HEK293 (cell line): Measurements from ENCODE around the gene ARF3.
A peak's percentile ranks its signal among the peaks of the same experiment; 100 is the strongest.

Experiments used
- CTCF ChIA-PET: fragments of 350-600 bp; formaldehyde crosslinking; extraction: SDS; loops from one replicate; lab custom pipeline; 2021; ENCODE audit warnings: antibody characterized with exemption; lab: Yijun Ruan, JAX
- POLR2A ChIA-PET: fragments of 300-600 bp; formaldehyde crosslinking; extraction: SDS; loops from one replicate; lab custom pipeline; 2020; ENCODE audit warnings: antibody characterized with exemption, inconsistent platforms; lab: Yijun Ruan, JAX
- H3K27ac ChIP-seq: fragments of 200-500 bp; sonication (Bioruptor generic); 2 replicates; pipeline ENCODE4 v1.5.1; 2014; ENCODE audit warnings: low read depth, low read length, control low read depth, inconsistent platforms; ENCODE audit errors: extremely low read depth
- H3K36me3 ChIP-seq, 2 experiments: fragments of 200-500 bp in 1 of 2; sonication (Bioruptor generic) in 1 of 2; 1 replicate in 1 of 2; 2 replicates in 1 of 2; pipeline ENCODE4 v1.5.1; 2014 to 2017; ENCODE audit warnings: inconsistent platforms in 2 of 2, low read length in 2 of 2; ENCODE audit not compliant: control insufficient read depth in 2 of 2, insufficient read depth in 1 of 2
- H3K4me1 ChIP-seq: fragments of 200-500 bp; sonication (Bioruptor generic); 2 replicates; pipeline ENCODE4 v1.5.1; 2014; ENCODE audit warnings: mild to moderate bottlenecking, low read length, inconsistent platforms; ENCODE audit not compliant: control insufficient read depth, insufficient read depth
- H3K4me3 ChIP-seq: 2 replicates; pipeline ENCODE4 v1.5.1; 2011; ENCODE audit warnings: low read depth, mild to moderate bottlenecking, control low read depth, low read length, moderate library complexity
- H3K9me3 ChIP-seq: fragments of 200-500 bp; sonication (Bioruptor generic); 2 replicates; pipeline ENCODE4 v1.5.1; 2014; ENCODE audit warnings: low read depth, low read length, inconsistent platforms; ENCODE audit not compliant: control insufficient read depth, insufficient read depth
- EGR2 ChIP-seq: fragments of 450-650 bp; formaldehyde crosslinking; IDR thresholded peaks from 2 replicates; pipeline ENCODE4 v1.5.1; 2016; ENCODE audit warnings: low read depth, missing biosample characterization, missing genetic modification characterization
- HOXD13 ChIP-seq: sonication (generic); formaldehyde crosslinking; IDR thresholded peaks from 2 replicates; pipeline ENCODE4 v1.8.0; 2022; ENCODE audit warnings: missing genetic modification reagents, borderline replicate concordance
- MZF1 ChIP-seq: fragments of 450-650 bp; formaldehyde crosslinking; IDR thresholded peaks from 2 replicates; pipeline ENCODE4 v1.5.1; 2017; ENCODE audit warnings: missing biosample characterization, missing genetic modification characterization, borderline replicate concordance
- YY2 ChIP-seq: fragments of 450-650 bp; formaldehyde crosslinking; IDR thresholded peaks from 2 replicates; pipeline ENCODE4 v1.5.1; 2016; ENCODE audit warnings: missing biosample characterization, missing genetic modification characterization
- ZBTB26 ChIP-seq: fragments of 450-650 bp; formaldehyde crosslinking; optimal IDR thresholded peaks from 2 replicates; pipeline ENCODE3; 2016; ENCODE audit warnings: missing biosample characterization, mild to moderate bottlenecking, missing genetic modification characterization
- ZFP37 ChIP-seq: fragments of 450-650 bp; formaldehyde crosslinking; IDR thresholded peaks from 2 replicates; pipeline ENCODE4 v1.5.1; 2016; ENCODE audit warnings: missing biosample characterization, missing genetic modification characterization
- ZFP41 ChIP-seq: fragments of 450-650 bp; formaldehyde crosslinking; IDR thresholded peaks from 2 replicates; pipeline ENCODE4 v1.5.1; 2016; ENCODE audit warnings: missing biosample characterization, missing genetic modification characterization, borderline replicate concordance
- ZIC2 ChIP-seq: fragments of 450-650 bp; formaldehyde crosslinking; IDR thresholded peaks from 2 replicates; pipeline ENCODE4 v1.5.1; 2016; ENCODE audit warnings: missing biosample characterization, missing genetic modification characterization
- ZNF121 ChIP-seq: fragments of 450-650 bp; formaldehyde crosslinking; IDR thresholded peaks from 2 replicates; pipeline ENCODE4 v1.5.1; 2016; ENCODE audit warnings: missing biosample characterization, missing genetic modification characterization
- ZNF148 ChIP-seq: fragments of 450-650 bp; formaldehyde crosslinking; IDR thresholded peaks from 2 replicates; pipeline ENCODE4 v1.5.0; 2017; ENCODE audit warnings: missing biosample characterization, missing genetic modification characterization, borderline replicate concordance
- ZNF292 ChIP-seq: fragments of 450-650 bp; formaldehyde crosslinking; IDR thresholded peaks from 2 replicates; pipeline ENCODE4 v1.5.1; 2016; ENCODE audit warnings: low read depth, missing biosample characterization, missing genetic modification characterization, borderline replicate concordance
- ZNF530 ChIP-seq: fragments of 450-650 bp; formaldehyde crosslinking; IDR thresholded peaks from 2 replicates; pipeline ENCODE4 v1.5.1; 2016; ENCODE audit warnings: low read depth, missing biosample characterization, missing genetic modification characterization
- ZNF580 ChIP-seq: fragments of 450-650 bp; formaldehyde crosslinking; IDR thresholded peaks from 2 replicates; pipeline ENCODE4 v1.5.1; 2016; ENCODE audit warnings: missing biosample characterization, missing genetic modification characterization
- ZNF654 ChIP-seq: fragments of 450-650 bp; formaldehyde crosslinking; IDR thresholded peaks from 2 replicates; pipeline ENCODE4 v1.5.1; 2016; ENCODE audit warnings: low read depth, missing biosample characterization, missing genetic modification characterization
- ZNF660 ChIP-seq: fragments of 450-650 bp; IDR thresholded peaks from 2 replicates; pipeline ENCODE4 v1.5.1; 2018; ENCODE audit warnings: missing biosample characterization, mild to moderate bottlenecking, missing genetic modification characterization
- ZNF692 ChIP-seq: fragments of 450-650 bp; formaldehyde crosslinking; IDR thresholded peaks from 2 replicates; pipeline ENCODE4 v1.5.1; 2016; ENCODE audit warnings: missing biosample characterization, missing genetic modification characterization

The ARF3 gene

GRCh38 chr12:48995086-48995879, 38.0 kb upstream of the ARF3 start (continued):
- TF ChIP-seq ZBTB26 (tag by site-specific recombination) (peak; percentile 45), HOXD13 (no peak), ZNF580 (tag by site-specific recombination) (0 out of 2 replicates have a peak, but pooled peaks have one; percentile 40), ZNF654 (tag by site-specific recombination) (peak; percentile 69)

- ChIA-PET CTCF (interaction anchor here (0.5 to 5.7 kb wide), 21 partner anchors 8 to 310 kb away, joined by 3 to 53 read pairs (median 4); partner anchors contain the start of genes DDX23 and WNT1), POLR2A (interaction anchor here (0.6 kb wide), 1 partner anchor 129 kb away, joined by 5 read pairs; no protein-coding TSS in a partner anchor)
- Histone ChIP-seq H3K9me3 (no peaks in the 10 kb centered on the region), H3K4me1 (no peaks in the 10 kb centered on the region; the same call in 1 of the 2 replicates), H3K4me3 (no peak overlapping the region), H3K36me3 (no peaks in the 10 kb centered on the region), H3K27ac (no peak overlapping the region)
- no peak for TF ChIP-seq ZNF121 (tag by site-specific recombination)
- TF ChIP-seq ZNF660 (tag by site-specific recombination) = no peak
- no peak for TF ChIP-seq ZNF530 (tag by site-specific recombination)
- no peak for TF ChIP-seq ZIC2
- TF ChIP-seq ZNF148 (tag by site-specific recombination) = no peak
- TF ChIP-seq ZFP41 (tag by site-specific recombination) = no peak
- no peak for TF ChIP-seq ZNF692
- no peak for TF ChIP-seq ZFP37
- no peak for TF ChIP-seq MZF1 (tag by site-specific recombination)
- TF ChIP-seq YY2 = no peak
- TF ChIP-seq ZNF292 (tag by site-specific recombination) = no peak
- TF ChIP-seq EGR2 = no peak
These were observed 37.2 kb upstream of the ARF3 start for GRCh38 chr12:48994224-48995085.
